H1 (cell line): Measurements from ENCODE around the gene CLDN3. TPM values are rescaled to one million over a fixed set of nuclear protein-coding genes. Genes with fewer than 3 reads are reported as not detected.

Experiments used
- CHD7 ChIP-seq: fragments of 300-600 bp; sonication (generic); IDR thresholded peaks from 2 replicates; pipeline ENCODE4 v1.7.1; 2012; ENCODE audit warnings: low read length, moderate library complexity, mild to moderate bottlenecking, inconsistent platforms; ENCODE audit not compliant: insufficient replicate concordance
- CTBP2 ChIP-seq: IDR thresholded peaks from 2 replicates; pipeline ENCODE4 v1.7.0; 2011; ENCODE audit warnings: borderline replicate concordance, mild to moderate bottlenecking, moderate library complexity, mixed read lengths, low read length; ENCODE audit not compliant: insufficient read depth, insufficient read length
- CTCF ChIP-seq, 3 experiments: IDR thresholded peaks; 1 replicate in 2 of 3; 2 replicates in 1 of 3; pipeline versions ENCODE4 v1.5.1 to v1.6.1; 2011; ENCODE audit warnings: low read length in 3 of 3, mild to moderate bottlenecking in 3 of 3, inconsistent platforms in 2 of 3, low read depth in 1 of 3, moderate library complexity in 1 of 3; ENCODE audit not compliant: insufficient read depth in 1 of 3; ENCODE audit errors: control extremely low read depth in 1 of 3
- GABPA ChIP-seq: IDR thresholded peaks from 2 replicates; pipeline ENCODE4 v1.6.1; 2011; ENCODE audit warnings: mild to moderate bottlenecking, low read length, moderate library complexity, borderline replicate concordance; ENCODE audit not compliant: insufficient read depth
- PHF8 ChIP-seq: fragments of 200-600 bp; sonication (generic); conservative IDR thresholded peaks from 2 replicates; pipeline ENCODE4 v1.7.1; 2012; ENCODE audit warnings: low read depth, mild to moderate bottlenecking, inconsistent platforms, low read length, moderate library complexity
- POU5F1 ChIP-seq: IDR thresholded peaks from 2 replicates; pipeline ENCODE4 v1.6.1; 2011; ENCODE audit warnings: low read depth, mild to moderate bottlenecking, low read length, moderate library complexity
- TCF12 ChIP-seq: IDR thresholded peaks from 2 replicates; pipeline ENCODE4 v1.6.1; 2011; ENCODE audit warnings: low read depth, mild to moderate bottlenecking, low read length
- polyA plus RNA-seq, 7 experiments: library from polyadenylated mRNA; depleted of rRNA in 3 of 7; stranded (reverse) in 5 of 7; unstranded in 2 of 7; fragments of >200 nt in 5 of 7; fragments of 200-250 nt in 2 of 7; gene quantifications; 1 replicate in 5 of 7; 2 replicates in 1 of 7; 4 replicates in 1 of 7; pipeline versions ENCODE4 v1.2.1 to v1.2.3, GENCODE V29; 2011 to 2013; ENCODE audit warnings: missing spikeins in 2 of 7, mixed read lengths in 2 of 7
- total RNA-seq: library from RNA; stranded (reverse); fragmentation: NEBNext Ultra II Directional; extraction: Animal tissue kit (Norgen Biotek cat#: 25700); gene quantifications from 2 replicates; pipeline ENCODE4 v1.2.1, GENCODE V29; 2021

The CLDN3 gene
- total and polyA plus RNA-seq, 2 of the 8 experiments (the other 6 are each of a cell fraction or from before 2014, with no cell fraction given): 19.1 to 65.2 TPM

GRCh38 chr7:73742338-73742752, 27.7 kb downstream of the CLDN3 start (continued):
- TF ChIP-seq CHD7: no peak
- TF ChIP-seq TCF12: peak; percentile 98
- peak in 2 of 3 experiments; percentile 12 to 26; a peak in 2 of 4 replicates for TF ChIP-seq CTCF (IDR thresholded peaks at IDR 0.05; ENCODE audit: control extremely low read depth in 1 of 3, insufficient read depth in 1 of 3, low read depth in 1 of 3, low read length in 3 of 3)
- TF ChIP-seq POU5F1: no peak
- TF ChIP-seq CTBP2: no peak
- no peak for TF ChIP-seq GABPA
- 0 out of 2 replicates have a peak, but pooled peaks have one; percentile 13 for TF ChIP-seq PHF8
